HL-60 (cell line): Measurements from ENCODE around the gene GALNT14.

Source experiments
- DNase-seq, 2 experiments: peaks; one replicate each; pipeline ENCODE4 v3.0.0-alpha.2; 2010 to 2020; ENCODE audit warnings: low read depth in 1 of 2, low spot score in 1 of 2
- H3K27ac ChIP-seq: fragments of 250-450 bp; sonication (Bioruptor Pico); replicated peaks from 2 replicates; pipeline ENCODE4 v1.5.1; 2020; ENCODE audit warnings: mild to moderate bottlenecking, moderate library complexity
- H3K27me3 ChIP-seq: fragments of 250-450 bp; sonication (Bioruptor Pico); 2 replicates; pipeline ENCODE4 v1.5.1; 2021; ENCODE audit warnings: mild to moderate bottlenecking, moderate library complexity; ENCODE audit not compliant: insufficient read depth, poor library complexity, severe bottlenecking
- H3K4me3 ChIP-seq: replicated peaks from 2 replicates; pipeline ENCODE4 v1.5.1; 2011; ENCODE audit warnings: mild to moderate bottlenecking, control low read depth, low read length; ENCODE audit not compliant: insufficient read depth
- CTCF ChIP-seq: IDR thresholded peaks from one replicate; pipeline ENCODE4 v1.5.1; 2011; ENCODE audit warnings: low read length, control low read depth, inconsistent platforms; ENCODE audit not compliant: insufficient read depth
- GABPA ChIP-seq: IDR thresholded peaks from 2 replicates; pipeline ENCODE4 v1.6.1; 2012; ENCODE audit warnings: low read depth
- POLR2AphosphoS5 ChIP-seq: IDR thresholded peaks from 2 replicates; pipeline ENCODE4 v1.6.1; 2012; ENCODE audit warnings: low read depth
- REST ChIP-seq: IDR thresholded peaks from 2 replicates; pipeline ENCODE4 v1.6.1; 2012; ENCODE audit warnings: low read depth; ENCODE audit not compliant: insufficient replicate concordance
- SPI1 ChIP-seq: IDR thresholded peaks from 2 replicates; pipeline ENCODE4 v1.6.1; 2012; ENCODE audit warnings: low read depth, mild to moderate bottlenecking, borderline replicate concordance

Gene GALNT14

GRCh38 chr2:31020713-31021112 is 117.5 kb downstream of the GALNT14 start:
- Histone ChIP-seq H3K27me3 (no peaks in the 10 kb centered on the region), H3K4me3 (no peak overlapping the region), H3K27ac (no peak overlapping the region)
- DNase-seq = no peak
- TF ChIP-seq SPI1 (no peak), REST (no peak), POLR2AphosphoS5 (no peak), GABPA (no peak), CTCF (no peak)

GRCh38 chr2:31018280-31018679 is 120.0 kb downstream of the GALNT14 start:
- H3K27me3 ChIP-seq = no peaks in the 10 kb centered on the region
- DNase-seq = no peak
- H3K27ac ChIP-seq = no peak overlapping the region
- TF ChIP-seq POLR2AphosphoS5 = no peak
- TF ChIP-seq CTCF = no peak
- no peak for TF ChIP-seq REST
- no peak for TF ChIP-seq SPI1
- no peak for TF ChIP-seq GABPA
- H3K4me3 ChIP-seq = no peak overlapping the region

GRCh38 chr2:31016648-31017047 is 121.6 kb downstream of the GALNT14 start:
- DNase-seq = no peak
- TF ChIP-seq GABPA (no peak), SPI1 (no peak), REST (no peak), POLR2AphosphoS5 (no peak)
- H3K4me3 ChIP-seq = no peak overlapping the region
- H3K27me3 ChIP-seq = no peaks in the 10 kb centered on the region
- no peak overlapping the region for H3K27ac ChIP-seq
